ENCODE measurements around the gene LRRC51.

The LRRC51 gene

GRCh38 chr11:72081821-72082453 lies 1.3 kb downstream of the LRRC51 start:
- TF ChIP-seq, protein P1, sequence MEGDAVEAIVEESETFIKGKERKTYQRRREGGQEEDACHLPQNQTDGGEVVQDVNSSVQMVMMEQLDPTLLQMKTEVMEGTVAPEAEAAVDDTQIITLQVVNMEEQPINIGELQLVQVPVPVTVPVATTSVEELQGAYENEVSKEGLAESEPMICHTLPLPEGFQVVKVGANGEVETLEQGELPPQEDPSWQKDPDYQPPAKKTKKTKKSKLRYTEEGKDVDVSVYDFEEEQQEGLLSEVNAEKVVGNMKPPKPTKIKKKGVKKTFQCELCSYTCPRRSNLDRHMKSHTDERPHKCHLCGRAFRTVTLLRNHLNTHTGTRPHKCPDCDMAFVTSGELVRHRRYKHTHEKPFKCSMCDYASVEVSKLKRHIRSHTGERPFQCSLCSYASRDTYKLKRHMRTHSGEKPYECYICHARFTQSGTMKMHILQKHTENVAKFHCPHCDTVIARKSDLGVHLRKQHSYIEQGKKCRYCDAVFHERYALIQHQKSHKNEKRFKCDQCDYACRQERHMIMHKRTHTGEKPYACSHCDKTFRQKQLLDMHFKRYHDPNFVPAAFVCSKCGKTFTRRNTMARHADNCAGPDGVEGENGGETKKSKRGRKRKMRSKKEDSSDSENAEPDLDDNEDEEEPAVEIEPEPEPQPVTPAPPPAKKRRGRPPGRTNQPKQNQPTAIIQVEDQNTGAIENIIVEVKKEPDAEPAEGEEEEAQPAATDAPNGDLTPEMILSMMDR (IDR thresholded peaks at IDR 0.05; ENCODE audit: low read depth, low read length, missing control alignments): no peak
- DNase-seq (ENCODE audit: low read depth): no peak
- H3K4me3 ChIP-seq (ENCODE audit: low read depth, low read length): no peak overlapping the region

DNA sequence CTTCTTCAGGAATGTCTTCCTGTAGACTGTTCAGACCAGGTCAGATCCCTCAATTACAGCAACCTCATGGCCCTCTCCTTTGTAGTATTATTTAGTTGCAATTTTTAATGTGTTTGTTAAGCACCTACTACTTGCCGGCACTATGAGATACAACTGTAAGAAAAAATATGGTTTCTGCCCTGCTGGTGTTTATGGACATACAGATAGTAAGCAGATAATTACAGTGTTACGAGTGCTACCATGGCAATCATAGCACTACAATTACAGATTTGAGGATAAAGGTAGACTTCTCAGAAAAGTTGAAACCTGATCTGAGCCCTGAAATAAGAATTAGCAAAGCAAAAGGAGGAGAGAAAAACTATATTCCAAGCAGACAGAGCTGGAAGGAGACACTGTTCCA lies 2.8 kb downstream of the LRRC51 start:
- TF ChIP-seq, protein P1 (IDR thresholded peaks at IDR 0.05; ENCODE audit: low read depth, low read length, missing control alignments): no peak
- no peak for DNase-seq (ENCODE audit: low read depth)
- H3K4me3 ChIP-seq (ENCODE audit: low read depth, low read length): no peak overlapping the region

- no peak for DNase-seq (ENCODE audit: low read depth)
- TF ChIP-seq, protein P1 (IDR thresholded peaks at IDR 0.05; ENCODE audit: low read depth, low read length, missing control alignments): no peak
Observed at GRCh38 chr11:72084076-72084475, 3.4 kb downstream of the LRRC51 start.

GRCh38 chr11:72084965-72085364 lies 4.3 kb downstream of the LRRC51 start:
- no peak overlapping the region for H3K4me3 ChIP-seq (ENCODE audit: low read depth, low read length)
- TF ChIP-seq, protein P1 (IDR thresholded peaks at IDR 0.05; ENCODE audit: low read depth, low read length, missing control alignments): no peak
- no peak for DNase-seq (ENCODE audit: low read depth)

More at GRCh38 chr11:72084076-72084475, 3.4 kb downstream of the LRRC51 start:
- no peak overlapping the region for H3K4me3 ChIP-seq (ENCODE audit: low read depth, low read length)

DNA sequence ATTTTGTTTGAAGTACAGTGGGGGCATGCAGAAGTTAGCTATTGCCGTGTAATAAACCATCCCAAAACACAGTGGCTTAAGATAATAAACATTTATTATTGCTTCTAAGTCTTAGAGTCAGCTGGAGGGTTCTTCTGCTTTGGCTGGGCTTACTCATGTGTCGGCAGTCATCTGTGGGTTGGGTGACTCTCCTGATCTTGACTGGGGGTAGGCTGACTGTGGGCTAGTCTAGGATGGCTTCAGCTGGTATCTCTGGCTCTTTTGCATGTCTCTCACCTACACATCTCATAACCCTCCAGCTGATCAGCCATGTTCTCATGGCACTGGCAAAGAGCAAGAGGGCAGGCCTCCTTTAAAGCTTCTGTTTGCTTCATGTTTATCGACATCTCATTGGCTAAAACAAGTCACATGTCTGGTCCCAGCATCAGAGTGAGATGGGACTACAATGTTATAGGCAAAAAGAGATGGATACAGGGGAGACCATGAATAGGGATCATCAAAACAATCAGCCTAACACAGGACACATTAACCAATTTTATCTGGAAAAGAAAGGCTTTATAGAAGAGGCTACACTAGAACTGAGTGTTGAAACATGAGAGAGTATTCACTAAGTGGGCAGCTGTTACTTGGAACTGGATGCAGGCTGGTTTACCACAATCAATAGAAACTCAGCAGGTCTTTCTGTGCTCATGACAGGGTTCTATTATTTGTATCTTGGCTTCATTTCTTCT lies 5.1 kb downstream of the LRRC51 start:
- TF ChIP-seq, protein P1 (IDR thresholded peaks at IDR 0.05; ENCODE audit: low read depth, low read length, missing control alignments): no peak
- no peak for DNase-seq (ENCODE audit: low read depth)
- no peak overlapping the region for H3K4me3 ChIP-seq (ENCODE audit: low read depth, low read length)

DNA sequence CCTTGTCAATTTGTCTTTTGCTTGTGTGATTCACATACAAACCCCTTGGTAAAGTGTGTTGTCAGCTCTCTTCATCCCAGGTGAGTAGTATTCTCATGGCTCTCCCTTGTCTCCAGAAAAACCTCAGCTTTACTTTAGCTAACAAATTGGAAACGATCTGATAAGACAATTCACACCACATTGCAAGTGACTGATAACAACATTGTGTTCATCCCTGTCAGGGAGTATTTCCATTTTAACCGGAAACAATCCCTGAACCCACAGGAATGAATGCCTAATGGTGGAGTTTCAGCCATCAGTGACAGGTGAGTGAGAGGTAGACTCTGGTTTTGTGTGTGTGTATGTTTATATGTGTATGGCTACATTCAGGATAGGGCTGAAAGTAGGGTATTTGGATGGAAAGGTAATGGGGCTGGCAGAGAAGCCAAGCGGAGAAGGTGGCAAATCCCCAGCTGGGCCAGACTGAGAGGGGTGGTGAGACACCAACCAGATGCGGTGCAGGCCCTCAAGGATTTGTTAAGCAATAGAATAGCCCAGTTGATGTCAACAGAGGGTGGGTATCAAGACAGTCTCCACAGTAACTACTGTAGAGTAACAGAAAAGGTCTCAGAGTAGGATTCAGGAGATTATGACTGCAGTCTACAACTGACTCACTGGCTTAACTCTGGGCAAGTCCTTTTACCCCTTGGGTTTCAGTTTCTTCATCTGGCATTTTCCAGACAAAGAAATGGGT lies 7.6 kb downstream of the LRRC51 start:
- DNase-seq (ENCODE audit: low read depth): no peak
- TF ChIP-seq, protein P1 (IDR thresholded peaks at IDR 0.05; ENCODE audit: low read depth, low read length, missing control alignments): no peak
- no peak overlapping the region for H3K4me3 ChIP-seq (ENCODE audit: low read depth, low read length)
